GM18870 (cell line): ENCODE measurements around the gene HYAL2.

Experiments used
- ATAC-seq: cut with Tn5 transposase; IDR thresholded peaks from one replicate; pipeline ENCODE4 v1.9.1; 2021; ENCODE audit warnings: moderate library complexity; ENCODE audit not compliant: unreplicated experiment

Gene HYAL2

DNA sequence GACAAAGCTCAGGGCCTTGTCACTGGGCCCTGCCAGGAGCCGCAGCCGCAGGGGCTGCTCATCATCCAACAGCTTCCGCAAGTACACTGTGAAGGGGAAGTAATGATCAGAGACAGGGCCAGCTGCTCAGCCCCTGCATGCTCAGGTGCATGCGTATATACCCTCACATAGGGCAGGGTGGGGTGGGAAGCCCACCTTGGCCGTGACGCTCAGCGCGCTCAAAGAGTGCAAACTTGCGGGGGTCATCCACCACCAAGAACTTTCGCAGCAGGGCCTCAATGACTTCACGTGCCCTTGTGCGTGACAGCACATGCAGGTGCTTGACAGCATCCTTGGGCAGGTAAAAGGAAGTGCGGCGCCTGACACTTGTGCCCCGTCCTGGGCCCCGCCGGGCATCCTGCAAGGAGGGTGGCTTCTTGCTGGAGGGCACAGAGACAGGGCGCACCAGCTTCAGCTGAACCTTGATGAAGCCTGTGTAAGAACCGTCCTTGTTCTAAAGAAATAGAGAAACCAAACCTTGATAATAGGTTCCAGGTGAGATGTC, 8.9 kb upstream of the HYAL2 start:
- ATAC-seq, result no peak

GRCh38 chr3:50330330-50330729, 7.8 kb upstream of the HYAL2 start:
- ATAC-seq, result no peak

DNA sequence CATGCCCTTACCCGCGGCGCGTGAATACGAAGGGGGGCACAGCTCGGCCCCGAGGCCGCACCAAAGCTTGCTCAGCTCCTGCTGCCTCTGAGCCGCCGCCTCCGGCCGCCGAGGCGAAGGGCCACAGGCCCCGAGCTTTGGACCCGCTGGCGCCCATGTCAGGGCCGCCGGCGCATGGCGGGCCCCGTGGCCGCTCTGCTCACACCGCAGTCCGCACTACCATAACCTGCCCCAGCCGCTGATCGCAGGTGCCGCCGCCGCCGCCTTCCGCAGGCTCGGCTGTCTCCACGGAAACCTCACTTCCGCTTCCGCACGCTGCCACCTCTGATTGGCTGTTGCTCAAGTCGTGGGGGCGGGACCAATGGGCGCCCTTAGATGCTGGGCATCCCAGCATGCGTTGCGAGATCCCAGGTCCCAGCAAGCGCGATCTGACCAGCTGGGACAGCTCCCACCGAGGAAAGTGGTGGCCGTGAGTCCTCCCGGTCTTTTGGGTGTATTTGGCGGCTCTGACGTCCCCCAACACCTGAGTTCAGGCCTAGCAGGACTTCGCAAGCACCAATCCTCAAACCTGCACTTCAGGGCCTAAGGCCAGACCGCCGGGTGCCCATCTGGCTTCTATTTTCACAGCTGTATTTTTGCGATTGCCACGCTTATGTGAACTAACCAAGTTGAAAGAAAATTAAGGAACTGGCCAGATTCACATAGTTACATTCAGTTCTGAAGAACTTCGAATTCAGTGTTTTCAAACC, 5.6 kb upstream of the HYAL2 start, which contains the start of gene TUSC2:
TSS of gene TUSC2 (minus strand) at position 281 of the 749 bp plus-strand sequence. CDS start at position 157, 124 bp downstream.
- peak; percentile 70 for ATAC-seq

- ATAC-seq, result no peak
Measured at GRCh38 chr3:50327129-50327528, 4.6 kb upstream of the HYAL2 start.

DNA sequence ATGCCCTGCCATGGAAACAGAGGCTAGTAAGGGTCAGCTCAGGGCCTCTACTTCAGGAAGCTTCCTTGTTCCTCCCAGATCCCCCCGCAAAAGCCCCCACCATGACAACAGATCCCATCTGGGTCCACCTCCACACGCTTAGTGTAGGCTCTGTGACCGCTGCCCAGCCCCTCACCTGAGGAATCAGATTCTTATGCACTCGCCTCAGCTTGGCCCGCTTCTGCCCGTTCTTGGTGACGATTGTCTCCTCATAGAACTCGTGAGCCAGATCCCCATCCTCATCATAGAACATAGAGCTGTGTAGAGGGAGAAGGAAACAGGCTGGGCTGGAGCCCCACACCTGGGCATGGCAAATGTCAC, 3.6 kb upstream of the HYAL2 start:
- ATAC-seq, result no peak

GRCh38 chr3:50325497-50326181, 3.1 kb upstream of the HYAL2 start:
- no peak for ATAC-seq

- ATAC-seq, result no peak
Measured at GRCh38 chr3:50325113-50325480, 2.6 kb upstream of the HYAL2 start.

DNA sequence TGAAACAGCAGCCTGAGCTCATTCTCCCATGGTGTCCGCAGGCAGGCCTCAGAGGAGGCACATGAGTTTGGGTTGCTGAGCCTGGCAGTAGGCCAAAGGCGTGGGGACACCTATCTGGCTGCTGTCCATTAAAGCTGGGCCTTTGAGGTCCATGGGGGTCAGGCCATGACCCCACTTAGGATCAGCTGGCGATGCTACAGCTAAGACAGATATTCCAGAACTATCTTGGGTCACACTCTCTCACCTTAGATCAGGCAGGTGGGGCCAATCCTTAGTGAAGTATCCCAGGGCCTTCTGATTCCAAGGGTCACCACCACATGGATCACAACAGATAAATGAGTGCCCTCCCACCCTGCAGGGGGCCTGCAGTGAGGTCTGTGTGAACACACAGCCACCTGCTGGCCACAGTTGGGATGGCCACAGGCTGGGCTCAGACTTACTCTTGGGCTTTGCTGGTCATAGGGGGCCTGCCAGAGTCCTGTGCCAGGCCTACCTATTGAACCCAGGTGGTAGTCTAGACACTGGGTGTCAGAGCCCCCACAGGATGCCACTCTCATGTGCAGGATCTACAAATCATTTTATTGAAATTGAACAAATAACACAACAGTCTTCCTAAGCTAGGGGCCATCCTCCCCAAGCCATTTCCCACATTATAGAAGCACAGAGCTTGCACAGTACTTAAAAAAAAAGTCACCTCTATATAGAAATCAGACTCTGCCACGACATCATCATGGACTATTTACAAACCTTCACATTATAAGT, 2.0 kb upstream of the HYAL2 start:
- ATAC-seq, result no peak

GRCh38 chr3:50323614-50324199, 1.2 kb upstream of the HYAL2 start:
- no peak for ATAC-seq

- no peak for ATAC-seq
Measured at GRCh38 chr3:50323092-50323600, 601 bp upstream of the HYAL2 start.

DNA sequence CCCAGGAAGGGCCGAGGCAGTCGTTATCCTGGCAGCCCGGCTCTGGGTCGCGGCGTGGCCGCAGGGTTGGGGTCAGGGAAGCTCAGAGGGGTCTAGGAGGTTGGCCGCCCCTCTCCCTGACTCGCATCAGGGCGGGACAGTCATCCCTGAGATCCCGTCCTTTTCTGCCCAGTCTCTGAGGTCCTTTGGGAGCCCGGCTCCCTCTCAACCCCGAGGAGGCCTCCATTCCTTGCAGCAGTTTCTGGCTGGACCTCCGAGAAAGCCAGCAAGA, 495 bp downstream of the HYAL2 start:
- ATAC-seq, result no peak

DNA sequence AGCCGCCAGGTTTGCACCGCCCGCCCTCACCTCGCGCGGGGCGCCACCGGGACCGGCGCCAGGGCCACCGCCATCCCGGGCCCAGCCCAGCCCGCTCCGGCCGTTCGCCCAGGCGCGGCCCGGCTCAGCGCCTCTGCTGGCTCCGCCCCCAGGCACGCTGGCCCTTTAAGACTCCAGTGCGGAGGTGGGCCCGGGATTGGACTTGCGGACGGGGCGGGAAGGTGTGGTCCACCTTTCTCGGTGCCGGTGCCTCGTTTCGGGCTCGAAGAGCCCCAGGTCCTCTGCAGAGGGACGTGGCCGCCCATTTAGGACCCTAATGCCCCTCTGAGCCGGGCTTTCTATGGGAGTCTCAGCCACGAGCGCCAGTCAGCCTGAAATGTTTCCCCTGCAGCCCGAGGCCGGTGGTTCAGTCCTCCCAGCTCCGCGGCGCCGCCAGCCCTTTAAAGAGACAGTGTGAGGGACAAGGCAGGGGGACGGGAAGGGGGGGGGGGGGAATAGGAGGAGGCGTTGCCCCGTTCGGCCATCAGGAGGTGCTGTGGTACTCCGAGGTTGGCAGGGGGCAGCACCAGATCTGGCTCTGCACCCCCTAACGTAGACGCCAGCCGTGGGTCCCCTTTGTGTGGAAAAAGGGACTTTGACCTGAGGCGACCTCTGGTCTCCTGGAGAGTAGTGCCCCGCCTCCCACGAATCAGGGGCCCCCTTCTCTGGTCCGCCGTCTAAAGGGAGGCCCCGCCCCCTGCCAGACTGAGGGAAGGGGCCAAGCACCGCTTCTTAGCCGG, 1.0 kb downstream of the HYAL2 start:
- peak; percentile 51 for ATAC-seq

DNA sequence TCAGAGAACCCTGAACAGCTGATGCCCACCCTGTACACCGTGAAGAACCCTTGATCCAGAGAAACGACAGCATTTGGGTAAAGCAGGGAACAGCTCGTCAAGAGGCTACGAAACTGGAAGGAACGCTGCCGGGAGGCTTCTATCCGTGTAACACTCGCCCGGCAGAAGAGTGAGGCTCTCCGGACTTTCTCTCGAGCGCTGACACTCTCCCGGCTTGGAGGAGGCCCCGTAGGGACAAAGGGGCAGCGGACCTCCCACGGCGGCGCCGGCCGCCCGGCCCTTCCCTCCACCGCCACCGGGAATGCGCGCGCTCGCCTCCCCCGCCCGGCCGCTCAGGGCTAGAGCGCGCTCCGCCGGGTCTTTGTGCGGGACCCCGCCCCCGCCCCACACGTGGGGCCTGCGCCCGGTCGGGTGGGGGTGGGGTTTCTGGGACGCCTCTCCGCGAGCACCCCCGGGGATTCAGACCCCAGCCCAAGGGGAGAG, 1.7 kb downstream of the HYAL2 start:
- peak; percentile 27 for ATAC-seq

- no peak for ATAC-seq
Measured at GRCh38 chr3:50319894-50320625, 2.5 kb downstream of the HYAL2 start.

GRCh38 chr3:50319181-50319893, 3.2 kb downstream of the HYAL2 start:
- no peak for ATAC-seq

GRCh38 chr3:50318615-50319014, 3.9 kb downstream of the HYAL2 start:
- no peak for ATAC-seq

DNA sequence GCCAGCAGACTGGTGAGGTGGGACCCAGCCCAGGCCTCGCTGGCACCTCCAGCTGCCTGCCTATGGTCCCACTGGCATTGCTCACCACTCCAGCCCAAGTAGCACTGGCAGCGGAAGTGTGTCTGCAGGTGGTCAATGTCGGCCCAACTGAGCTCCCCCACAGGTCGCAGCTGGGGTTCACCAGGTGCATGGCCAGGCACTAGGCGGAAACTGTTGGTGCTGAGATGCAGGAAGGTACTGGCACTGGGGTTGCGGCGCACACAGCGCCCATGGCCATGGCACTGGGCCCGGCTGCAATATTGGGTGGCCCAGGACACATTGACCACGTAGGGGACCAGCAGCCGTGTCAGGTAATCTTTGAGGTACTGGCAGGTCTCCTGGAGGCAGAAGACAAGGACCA, 4.4 kb downstream of the HYAL2 start:
- no peak for ATAC-seq

DNA sequence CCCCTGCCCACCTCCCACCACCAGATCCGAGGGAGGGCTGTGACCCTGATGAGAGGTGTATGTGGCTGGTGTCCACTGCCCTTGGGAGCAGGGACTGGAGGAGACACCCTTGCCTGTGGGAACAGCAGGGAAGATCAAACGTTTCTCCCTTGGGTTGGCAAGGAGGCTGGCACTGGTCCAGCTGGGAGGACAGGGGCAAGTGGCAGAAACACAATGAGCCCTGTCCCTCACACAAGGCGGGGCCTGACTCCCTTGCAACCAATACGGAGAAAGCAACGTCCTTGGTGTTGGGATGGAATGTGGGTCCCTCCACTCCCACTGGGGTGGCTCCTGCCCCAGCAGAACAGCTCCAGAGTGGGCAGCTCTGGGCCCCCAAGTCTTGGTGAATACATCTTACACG, 5.2 kb downstream of the HYAL2 start:
- ATAC-seq, result no peak

GRCh38 chr3:50316657-50317242, 5.8 kb downstream of the HYAL2 start:
- ATAC-seq, result no peak
